Activated CD4-positive, alpha-beta T cell treated with anti-CD3 and anti-CD28 coated beads, Interleukin-10, Interleukin-2, amounts not matched to agents 100 ng/mL and 50 ng/mL, durations not matched to agents 16 hours and 8 hours (primary cell): Measurements from ENCODE around the gene GSTA1.
"Not testable (repeated sequence)": the region's sequence is repeated elsewhere in the genome, so short reads cannot be mapped to it uniquely, and the experiment has no call there.

Experiments
- DNase-seq: peaks from one replicate; pipeline ENCODE4 v3.0.0-alpha.2; 2020

The GSTA1 gene

GRCh38 chr6:52802806-52803205 is 810 bp downstream of the GSTA1 start:
- DNase-seq: no peak

DNA sequence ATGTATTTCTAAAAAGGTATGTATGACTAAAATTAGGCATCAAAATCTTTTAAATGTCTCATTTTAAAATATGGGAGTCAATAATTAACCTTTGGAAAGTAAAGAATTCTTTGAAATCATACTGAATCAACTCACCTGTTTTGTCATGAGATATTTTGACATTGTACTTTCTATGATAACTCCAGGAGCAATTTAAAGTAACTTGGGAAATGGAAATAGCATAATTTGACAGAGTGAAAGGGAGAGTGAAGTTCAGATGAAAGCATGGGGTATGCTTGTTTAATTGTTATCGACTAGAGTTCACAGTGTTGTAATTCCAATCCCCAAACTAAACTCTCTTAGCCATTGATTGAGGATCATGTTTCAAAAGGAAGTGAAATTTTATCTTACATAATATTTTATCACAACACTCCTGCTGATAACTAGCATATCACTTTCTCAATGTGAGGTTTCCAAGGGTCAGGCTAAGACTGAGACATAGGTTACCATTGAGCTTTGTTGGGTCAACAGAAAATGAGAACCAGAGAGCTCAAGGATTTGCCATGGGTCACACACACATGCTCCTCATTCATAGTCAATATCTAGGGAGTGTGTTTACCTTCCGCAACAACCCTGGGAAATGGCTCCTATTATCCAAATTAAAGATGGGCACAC is 2.3 kb downstream of the GSTA1 start:
- no peak for DNase-seq

DNA sequence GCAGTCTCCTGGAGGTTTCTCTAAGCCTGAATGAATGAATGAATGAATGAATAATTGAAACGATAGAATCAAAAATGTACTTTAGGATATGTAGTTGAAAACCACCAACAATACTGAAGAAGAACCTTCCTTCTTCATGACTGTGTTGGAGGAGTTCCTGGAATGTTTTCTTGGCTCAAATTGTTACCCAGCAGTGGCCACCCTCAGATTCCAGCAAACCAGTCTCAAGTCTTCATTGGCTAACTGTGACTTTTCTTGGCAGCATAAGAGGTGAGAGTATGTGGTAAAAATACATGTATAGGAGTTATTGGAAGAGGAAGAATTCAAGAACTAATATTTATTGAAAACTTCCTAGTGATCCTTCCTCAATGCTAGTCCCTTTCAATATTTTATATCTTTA is 4.3 kb downstream of the GSTA1 start:
- DNase-seq: not testable (repeated sequence)

DNA sequence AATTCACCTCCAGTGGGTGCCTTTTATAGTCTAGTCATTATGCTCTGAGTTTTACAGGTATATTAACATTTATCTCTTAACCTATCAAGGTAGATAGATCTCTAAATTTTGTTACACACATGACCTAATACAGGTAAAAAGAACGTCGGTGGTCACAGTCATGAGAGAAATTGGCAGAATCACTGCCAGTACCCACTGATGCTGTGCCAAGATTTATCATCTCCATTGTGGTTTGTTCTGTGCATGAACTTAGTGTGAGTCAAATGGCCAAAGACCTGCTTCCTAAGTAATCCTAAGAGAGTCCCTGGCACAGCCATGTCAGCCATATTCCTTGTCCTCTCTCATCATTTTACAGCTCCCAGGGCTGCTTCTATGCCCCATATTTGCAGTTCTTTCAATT is 9.2 kb downstream of the GSTA1 start:
- not testable (repeated sequence) for DNase-seq

GRCh38 chr6:52790861-52791260 is 12.8 kb downstream of the GSTA1 start:
- DNase-seq: no peak

GRCh38 chr6:52789658-52790057 is 14.0 kb downstream of the GSTA1 start:
- not testable (repeated sequence) for DNase-seq

GRCh38 chr6:52788478-52788877 is 15.1 kb downstream of the GSTA1 start:
- DNase-seq: no peak

DNA sequence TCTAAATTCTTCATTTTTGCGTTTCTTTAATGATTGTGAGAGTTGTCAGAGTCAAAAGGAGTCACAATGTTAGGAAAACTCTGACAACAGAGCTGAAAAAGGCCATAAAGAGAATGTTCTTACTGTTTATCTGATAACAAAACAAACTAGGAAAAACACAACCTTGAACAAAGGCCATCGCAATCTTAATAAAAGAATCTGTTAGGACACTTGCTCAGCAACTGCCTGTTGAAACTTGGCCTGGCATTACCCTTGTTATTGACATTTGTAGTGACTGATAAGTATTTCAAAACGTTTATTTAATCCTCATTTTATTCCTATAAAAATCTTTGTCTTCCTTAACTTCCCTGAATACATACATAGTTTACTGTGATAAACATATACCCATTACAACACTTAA is 15.7 kb downstream of the GSTA1 start:
- DNase-seq: no peak

DNA sequence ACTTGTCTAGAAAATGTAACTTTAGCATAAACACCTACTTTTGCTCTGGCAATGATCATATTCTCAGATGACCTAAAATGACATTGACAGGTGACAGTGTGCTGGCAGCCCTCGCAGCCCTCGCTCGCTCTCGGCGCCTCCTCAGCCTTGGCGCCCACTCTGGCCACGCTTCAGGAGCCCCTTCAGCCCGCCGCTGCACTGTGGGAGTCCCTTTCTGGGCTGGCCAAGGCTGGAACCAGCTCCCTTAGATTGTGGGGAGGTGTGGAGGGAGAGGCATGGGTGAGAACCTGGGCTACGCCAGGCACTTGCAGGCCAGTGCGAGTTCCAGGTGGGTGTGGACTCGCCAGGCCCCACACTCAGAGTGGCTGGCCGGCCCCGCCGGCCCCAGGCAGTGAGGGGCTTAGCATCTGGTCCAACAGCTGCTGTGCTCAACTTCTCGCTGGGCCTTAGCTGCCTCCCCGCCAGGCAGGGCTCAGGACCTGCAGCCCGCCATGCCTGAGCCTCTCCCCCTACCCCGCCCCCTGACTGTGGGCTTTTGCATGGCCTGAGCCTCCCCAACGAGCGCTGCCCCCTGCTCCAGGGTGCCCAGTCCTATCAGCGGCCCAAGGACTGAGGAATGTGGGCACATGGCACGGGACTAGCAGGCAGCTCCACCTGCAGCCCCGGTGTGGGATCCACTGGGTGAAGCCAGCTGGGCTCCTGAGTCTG is 17.2 kb downstream of the GSTA1 start:
- DNase-seq: no peak

- DNase-seq: not testable (repeated sequence)
Measured at GRCh38 chr6:52782696-52783274, 20.8 kb downstream of the GSTA1 start.

DNA sequence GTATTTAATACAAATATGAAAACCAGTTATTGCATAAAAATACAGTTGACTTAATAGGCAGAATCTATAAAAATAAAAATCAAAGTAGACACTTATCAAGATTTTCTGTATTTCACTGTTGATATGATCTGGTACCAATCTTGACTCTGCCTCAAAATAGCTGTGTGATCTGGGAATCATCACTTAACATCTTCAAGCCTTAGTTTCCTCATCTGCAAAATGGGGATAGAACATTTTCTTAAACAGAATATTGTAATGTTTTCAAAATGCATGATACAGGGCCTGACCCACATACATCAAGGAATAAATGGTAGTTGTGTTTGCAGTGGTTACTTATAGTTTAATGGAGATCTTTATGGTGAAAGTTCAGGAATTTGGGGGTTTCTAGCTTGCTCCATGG is 21.4 kb downstream of the GSTA1 start:
- not testable (repeated sequence) for DNase-seq

GRCh38 chr6:52779237-52779636 is 24.4 kb downstream of the GSTA1 start:
- no peak for DNase-seq

DNA sequence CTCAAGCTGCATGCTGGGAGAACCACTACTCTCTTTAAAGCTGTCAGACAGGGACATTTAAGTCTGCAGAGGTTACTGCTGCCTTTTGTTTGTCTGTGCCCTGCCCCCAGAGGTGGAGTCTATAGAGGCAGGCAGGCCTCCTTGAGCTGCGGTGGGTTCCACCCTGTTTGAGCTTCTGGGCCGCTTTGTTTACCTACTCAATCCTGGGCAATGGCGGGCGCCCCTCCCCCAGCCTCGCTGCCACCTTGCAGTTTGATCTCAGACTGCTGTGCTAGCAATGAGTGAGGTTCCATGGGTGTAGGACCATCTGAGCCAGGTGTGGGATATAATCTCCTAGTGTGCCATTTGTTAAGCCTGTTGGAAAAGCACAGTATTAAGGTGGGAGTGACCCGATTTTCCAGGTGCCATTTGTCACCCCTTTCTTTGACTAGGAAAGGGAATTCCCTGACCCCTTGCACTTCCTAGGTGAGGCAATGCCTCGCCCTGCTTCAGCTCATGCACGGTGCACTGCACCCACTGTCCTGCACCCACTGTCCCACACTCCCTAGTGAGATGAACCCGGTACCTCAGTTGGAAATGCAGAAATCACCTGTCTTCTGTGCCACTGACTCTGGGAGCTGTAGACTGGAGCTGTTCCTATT is 26.8 kb downstream of the GSTA1 start:
- DNase-seq: not testable (repeated sequence)

GRCh38 chr6:52769399-52769798 is 34.2 kb downstream of the GSTA1 start:
- DNase-seq: not testable (repeated sequence)

DNA sequence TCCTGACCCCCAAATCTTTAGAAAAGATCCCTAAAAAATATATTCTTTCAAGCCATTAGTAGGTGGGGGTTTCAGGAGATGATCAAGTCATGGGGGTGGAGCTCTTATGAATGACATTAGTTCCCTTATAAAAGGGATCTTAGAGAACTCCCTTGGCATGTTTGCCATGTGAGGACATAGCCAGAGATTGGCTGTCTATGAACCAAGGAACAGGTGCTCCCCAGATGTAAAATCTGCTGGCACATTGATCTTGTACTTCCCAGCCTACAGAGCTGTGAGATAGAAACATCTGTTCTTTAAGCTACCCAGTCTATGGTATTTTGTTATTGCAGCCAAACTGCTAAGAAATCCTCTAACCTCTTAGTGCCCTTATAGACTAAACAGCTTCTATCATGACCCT is 36.0 kb downstream of the GSTA1 start:
- not testable (repeated sequence) for DNase-seq

- not testable (repeated sequence) for DNase-seq
Measured at GRCh38 chr6:52763322-52763916, 40.2 kb downstream of the GSTA1 start, which contains the start of gene GSTA2. Gene GSTA2, minus strand, starts transcription at chr6:52763475. Its CDS starts 5,528 bp downstream, at chr6:52757947.

GRCh38 chr6:52761673-52762491 is 41.7 kb downstream of the GSTA1 start:
- not testable (repeated sequence) for DNase-seq

DNA sequence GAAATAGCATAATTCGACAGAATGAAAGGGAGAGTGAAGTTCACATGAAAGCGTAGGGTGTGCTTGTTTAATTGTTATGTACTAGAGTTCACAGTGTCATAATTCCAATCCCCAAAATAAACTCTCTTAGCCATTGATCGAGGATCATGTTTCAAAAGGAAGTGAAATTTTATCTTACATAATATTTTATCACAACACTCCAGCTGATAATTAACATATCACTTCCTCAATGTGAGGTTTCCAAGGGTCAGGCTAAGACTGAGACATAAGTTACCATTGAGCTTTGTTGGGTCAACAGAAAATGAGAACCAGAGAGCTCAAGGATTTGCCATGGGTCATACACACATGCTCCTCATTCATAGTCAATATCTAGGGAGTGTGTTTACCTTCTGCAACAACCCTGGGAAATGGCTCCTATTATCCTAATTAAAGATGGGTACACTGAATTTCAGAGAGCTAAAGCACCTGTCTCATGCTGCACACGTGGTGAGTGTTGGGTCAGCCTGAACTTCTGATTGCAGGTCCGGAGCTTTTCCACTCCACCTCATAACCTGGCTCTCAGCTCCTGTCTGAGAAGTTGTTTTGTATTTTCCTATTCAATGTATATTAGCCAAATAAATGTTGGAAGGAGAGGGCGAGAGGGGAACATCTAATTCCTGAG is 43.4 kb downstream of the GSTA1 start:
- no peak for DNase-seq

DNA sequence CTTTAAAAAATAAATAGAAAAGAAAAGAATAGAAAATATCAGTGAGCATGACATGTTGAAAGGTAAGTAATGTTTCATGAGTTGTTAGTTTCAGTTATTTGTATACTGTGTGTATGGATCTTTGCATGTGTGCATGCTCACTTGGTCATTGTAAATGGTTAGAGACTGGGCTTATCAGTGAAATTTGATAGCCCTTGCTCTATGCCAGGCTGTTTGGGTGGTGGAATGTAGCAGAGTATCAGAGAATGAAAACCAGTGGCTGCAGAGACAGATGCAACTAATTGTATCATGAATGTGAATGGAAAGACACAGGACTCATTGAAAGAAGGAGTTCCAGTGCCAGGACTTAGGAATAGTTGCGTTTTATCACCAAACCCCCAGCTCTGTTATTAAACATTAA is 44.5 kb downstream of the GSTA1 start:
- no peak for DNase-seq

- not testable (repeated sequence) for DNase-seq
Measured at GRCh38 chr6:52757651-52758338, 45.8 kb downstream of the GSTA1 start.

DNA sequence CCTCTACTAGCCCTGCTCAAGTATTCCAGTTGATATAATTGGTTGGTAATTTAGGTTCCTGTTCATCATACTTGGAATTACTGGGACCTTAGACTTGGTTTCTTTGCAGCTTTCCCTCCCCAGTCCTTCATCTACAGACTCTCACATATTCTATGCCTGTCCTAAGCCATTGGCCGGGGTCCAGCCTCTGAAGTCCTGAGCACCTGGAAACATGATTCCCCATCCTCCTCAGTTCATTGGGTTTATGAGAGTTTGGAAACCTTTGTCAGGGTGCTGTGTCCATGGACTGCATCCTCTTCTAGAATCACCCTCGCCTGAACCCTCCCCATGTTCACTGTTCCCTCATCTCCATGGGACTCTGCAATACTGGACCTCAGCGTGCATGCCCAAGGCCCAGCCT is 49.2 kb downstream of the GSTA1 start:
- DNase-seq: no peak
